Astrocyte (in vitro differentiated cells and primary cell): ENCODE data around the gene ESD.

Experiments
- EZH2 ChIP-seq: IDR thresholded peaks from 2 replicates; pipeline ENCODE4 v1.6.1; 2012; ENCODE audit warnings: mild to moderate bottlenecking, low read length, inconsistent platforms; ENCODE audit not compliant: insufficient read depth
- TF ChIP-seq, protein P1 (sequence below): IDR thresholded peaks from 2 replicates; pipeline ENCODE4 v1.5.1; 2011; ENCODE audit warnings: low read depth, mild to moderate bottlenecking, inconsistent platforms, low read length, moderate library complexity; ENCODE audit not compliant: insufficient read depth

DNA sequence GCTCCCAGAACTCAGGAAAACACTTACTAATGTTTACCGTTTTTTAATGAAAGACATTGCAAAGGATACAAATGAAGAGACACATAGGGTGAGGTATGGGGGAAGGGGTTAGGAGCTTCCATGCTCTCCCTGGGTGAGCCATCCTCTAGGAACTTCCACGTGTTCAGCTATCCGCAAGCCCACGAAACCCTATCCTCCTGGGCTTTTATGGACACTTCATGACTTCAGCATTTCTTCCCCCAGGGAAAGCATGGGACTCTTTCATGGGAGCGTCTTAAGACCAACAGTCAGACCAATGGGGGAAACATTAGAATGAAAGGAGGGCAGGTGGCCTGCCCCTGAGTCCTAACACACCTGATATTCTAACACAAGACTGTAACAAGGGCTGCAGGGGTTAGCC, 6.6 kb upstream of the ESD start:
- TF ChIP-seq, protein P1, sequence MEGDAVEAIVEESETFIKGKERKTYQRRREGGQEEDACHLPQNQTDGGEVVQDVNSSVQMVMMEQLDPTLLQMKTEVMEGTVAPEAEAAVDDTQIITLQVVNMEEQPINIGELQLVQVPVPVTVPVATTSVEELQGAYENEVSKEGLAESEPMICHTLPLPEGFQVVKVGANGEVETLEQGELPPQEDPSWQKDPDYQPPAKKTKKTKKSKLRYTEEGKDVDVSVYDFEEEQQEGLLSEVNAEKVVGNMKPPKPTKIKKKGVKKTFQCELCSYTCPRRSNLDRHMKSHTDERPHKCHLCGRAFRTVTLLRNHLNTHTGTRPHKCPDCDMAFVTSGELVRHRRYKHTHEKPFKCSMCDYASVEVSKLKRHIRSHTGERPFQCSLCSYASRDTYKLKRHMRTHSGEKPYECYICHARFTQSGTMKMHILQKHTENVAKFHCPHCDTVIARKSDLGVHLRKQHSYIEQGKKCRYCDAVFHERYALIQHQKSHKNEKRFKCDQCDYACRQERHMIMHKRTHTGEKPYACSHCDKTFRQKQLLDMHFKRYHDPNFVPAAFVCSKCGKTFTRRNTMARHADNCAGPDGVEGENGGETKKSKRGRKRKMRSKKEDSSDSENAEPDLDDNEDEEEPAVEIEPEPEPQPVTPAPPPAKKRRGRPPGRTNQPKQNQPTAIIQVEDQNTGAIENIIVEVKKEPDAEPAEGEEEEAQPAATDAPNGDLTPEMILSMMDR: no peak
- no peak for TF ChIP-seq EZH2
